CD4-positive, alpha-beta T cell treated with Interleukin-21 for 1 hour (primary cell): Measurements from ENCODE around the gene ABCC11.

Experiments
- DNase-seq: peaks from one replicate; pipeline ENCODE4 v3.0.0-alpha.2; 2020

Gene ABCC11

DNA sequence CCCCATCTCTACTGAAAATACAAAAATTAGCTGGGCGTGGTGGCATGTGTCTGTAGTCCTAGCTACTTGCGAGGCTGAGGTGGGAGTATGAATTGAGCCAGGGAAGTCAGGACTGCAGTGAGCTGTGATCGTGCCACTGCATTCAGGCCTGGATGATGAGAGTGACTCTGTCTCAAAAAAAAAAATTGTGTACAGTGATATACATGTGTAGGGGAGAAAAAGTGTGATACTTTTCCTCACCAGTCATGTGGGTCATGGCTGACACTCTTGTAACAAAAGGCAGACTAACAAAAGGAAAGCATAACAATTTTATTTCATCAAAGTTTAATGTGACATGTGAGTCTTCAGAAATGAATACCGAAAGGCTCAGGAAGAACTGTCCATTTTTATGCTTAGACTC, 89.5 kb downstream of the ABCC11 start:
- no peak for DNase-seq

GRCh38 chr16:48157302-48157701, 90.0 kb downstream of the ABCC11 start:
- DNase-seq, result no peak

DNA sequence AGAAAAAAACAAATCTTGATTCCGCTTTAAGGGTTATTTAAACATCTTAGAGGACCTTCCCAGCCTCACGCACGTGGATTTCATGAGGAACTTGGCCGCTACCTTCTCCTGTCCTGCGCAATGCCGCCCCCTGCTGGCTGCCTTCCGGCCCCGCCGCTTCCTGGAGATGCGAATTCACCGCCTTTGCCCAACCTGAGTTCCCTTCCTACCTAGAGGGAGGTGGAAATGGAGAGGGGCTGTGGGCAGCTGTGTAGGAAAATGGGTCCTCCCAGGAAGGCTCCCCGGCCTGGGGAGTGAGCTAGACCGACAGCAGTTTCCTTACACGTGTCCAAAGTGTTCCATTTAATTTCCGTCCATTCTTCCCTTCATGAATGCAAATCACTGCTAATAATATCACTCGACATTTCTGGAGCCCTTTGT, 90.5 kb downstream of the ABCC11 start:
- DNase-seq, result peak; percentile 73

DNA sequence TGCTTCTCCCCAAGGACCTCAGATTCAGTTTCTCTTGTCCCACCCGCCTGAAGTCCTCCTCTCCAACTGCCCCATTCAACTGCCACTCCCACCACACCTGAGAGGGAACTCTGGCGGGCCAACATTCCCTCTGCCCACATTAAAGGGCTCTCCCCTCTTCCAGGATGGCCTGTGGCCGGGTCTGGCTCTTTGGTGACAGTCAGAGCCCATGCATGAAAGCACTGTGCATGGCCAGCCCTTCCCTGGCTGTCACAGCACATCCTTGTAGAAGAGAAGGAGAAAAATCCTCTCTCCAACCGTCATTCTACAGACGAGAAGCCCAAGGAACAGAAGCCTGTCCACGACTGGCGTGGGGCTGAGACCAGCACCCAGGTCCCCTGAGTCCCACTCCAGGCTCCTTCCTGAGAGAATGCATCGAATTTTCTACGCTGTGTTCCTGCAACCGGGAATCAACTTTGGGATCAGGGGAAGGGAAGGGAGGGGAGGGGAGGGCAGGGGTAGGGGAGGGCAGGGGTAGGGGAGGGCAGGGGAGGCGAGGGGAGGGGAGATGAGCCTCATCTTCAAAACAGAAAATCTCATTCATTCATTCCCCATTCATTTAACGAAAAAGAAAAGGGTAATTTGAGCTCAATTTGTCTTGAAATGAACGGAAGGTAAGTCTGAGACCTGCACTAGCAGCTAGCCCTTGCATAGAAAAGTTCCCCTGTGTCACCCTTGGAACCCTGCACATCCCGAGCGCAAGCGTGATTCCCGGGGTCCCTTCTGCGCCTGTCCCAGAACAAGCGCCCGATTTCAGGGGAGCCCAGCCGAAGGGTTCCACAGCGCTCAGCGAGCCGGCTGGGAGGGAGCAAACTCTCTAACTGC, 91.2 kb downstream of the ABCC11 start, which contains the start of gene ABCC12:
Gene ABCC12 (minus strand): TSS at position 68 of the 864 bp plus-strand sequence. CDS start 9,569 bp downstream, outside the sequence.
- DNase-seq, result no peak

- DNase-seq, result no peak
These were observed 93.6 kb downstream of the ABCC11 start for GRCh38 chr16:48153774-48154173.

DNA sequence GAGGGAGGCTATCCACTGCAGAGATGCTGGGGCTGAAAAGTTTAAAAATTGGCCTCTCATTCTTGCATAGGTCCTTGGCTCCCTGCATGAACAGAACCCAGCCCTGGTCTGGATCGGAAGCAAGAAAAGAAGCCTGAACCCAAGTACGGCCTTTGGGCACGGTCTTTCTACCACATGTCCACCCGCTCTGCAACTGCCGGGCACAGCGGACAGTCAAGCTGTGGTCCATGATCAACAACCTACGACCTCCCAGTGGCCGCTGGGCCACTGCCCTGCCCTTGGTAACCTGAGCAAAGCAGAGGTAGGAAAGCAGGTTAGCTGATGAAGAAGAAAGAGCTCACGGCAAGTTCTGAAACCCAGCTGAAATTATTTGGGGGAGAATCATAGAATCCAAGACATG, 95.1 kb downstream of the ABCC11 start:
- DNase-seq, result no peak

- DNase-seq, result no peak
These were observed 96.6 kb downstream of the ABCC11 start for GRCh38 chr16:48150707-48151106.

- DNase-seq, result no peak
These were observed 100.6 kb downstream of the ABCC11 start for GRCh38 chr16:48146710-48147109.

DNA sequence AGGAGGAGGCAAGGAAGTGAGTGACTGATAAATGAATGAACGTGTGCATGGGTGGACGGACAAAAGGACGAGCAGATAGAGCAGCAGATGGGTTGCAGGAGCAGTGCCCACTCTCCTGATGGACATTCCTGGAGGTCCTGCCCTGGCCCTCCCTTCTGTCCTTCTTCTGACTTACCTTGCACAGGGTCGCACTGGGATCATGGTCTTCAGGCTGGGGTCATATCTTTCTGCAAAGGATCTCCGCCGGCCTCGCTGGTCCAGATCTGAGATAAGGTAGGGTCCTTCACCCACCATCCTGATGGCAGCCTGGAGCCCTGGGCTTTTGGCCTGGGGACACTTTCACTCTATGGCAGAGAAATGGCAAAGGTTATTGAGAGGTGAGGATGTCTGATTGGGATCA, 101.2 kb downstream of the ABCC11 start:
- no peak for DNase-seq

DNA sequence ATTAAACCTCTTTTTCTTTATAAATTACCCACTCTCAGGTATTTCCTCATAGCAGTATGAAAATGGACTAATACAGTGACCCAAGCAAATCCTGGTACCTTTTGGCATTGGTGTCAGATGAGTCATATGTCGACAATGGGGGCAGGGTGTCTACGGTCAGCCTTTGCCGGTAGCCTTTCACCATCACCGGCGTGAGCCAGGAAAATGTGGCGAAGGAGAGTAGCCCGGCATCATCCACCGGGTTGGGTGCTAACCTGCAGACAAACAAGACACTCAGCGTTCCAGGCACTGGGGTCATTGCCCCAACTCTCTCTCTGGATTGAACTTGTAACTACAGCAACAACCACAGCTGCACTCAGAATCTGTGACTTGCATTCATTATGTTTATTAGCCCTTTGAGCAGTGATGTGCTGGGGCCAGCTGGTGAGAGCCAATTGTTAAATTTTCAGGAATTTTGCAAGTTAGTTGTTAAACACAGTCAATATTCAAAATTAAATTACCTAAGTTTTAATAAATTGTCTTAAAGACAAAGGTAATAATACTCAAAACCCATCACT, 103.4 kb downstream of the ABCC11 start:
- no peak for DNase-seq

DNA sequence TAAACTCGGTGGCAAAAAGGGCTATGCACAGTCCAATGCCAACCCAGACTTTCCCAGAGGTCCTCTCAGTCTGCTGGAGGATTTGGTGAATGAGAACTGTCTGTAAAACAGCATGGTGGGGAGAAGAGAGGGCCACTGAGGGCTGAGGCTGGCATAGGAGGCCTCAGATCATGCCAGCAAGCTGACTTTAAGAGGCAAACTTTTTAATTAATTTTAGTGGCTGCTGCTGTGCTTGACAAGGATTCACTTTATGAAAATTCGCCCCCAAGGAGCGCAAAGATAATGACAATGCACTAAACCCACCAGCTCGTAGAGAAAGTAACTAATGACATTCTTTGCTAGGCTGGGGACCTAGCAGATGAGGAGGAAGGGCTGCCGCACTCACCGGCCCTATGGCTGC, 106.5 kb downstream of the ABCC11 start:
- no peak for DNase-seq

DNA sequence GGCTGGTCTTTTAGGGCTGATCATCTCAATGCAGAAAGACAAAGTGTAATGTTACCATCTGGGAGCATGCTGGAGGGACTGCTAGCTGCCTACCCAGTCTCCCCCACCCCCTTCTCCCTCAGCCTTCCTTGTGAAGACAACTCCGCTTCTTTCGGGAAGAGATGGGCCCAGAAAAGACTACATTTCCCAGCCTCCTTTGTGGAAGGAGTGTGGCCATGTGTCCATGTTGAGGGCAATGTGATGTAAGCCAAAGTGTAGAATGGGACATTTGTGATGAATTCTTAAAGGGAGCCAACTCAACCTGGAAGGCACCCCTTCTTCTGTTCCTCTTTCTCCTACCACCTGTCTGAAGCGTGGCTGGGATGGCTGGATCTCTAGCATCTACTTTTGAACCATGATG, 107.8 kb downstream of the ABCC11 start:
- DNase-seq, result no peak

GRCh38 chr16:48138543-48138942, 108.8 kb downstream of the ABCC11 start:
- DNase-seq, result no peak

DNA sequence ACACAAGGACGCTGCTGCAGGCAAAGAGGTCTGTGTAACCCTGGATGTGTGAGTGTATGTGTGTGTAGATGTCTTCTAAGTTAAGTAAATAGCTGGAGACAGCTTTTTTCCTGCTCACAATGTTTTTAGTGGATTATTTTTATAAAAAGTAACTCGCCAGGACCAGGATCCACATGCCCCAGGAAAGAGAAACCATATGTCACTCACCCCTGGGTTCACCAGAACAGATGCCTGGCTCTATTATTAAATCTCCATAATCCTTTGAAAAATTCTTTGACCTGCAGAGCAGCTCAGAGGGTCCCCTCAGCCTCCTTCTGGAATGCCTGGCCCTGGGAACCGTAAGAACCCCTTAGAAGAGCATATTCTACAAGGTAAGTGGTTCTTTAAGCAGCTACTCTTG, 109.5 kb downstream of the ABCC11 start:
- no peak for DNase-seq

GRCh38 chr16:48136547-48137360, 110.6 kb downstream of the ABCC11 start:
- no peak for DNase-seq

- DNase-seq, result no peak
These were observed 113.7 kb downstream of the ABCC11 start for GRCh38 chr16:48133455-48134211.

DNA sequence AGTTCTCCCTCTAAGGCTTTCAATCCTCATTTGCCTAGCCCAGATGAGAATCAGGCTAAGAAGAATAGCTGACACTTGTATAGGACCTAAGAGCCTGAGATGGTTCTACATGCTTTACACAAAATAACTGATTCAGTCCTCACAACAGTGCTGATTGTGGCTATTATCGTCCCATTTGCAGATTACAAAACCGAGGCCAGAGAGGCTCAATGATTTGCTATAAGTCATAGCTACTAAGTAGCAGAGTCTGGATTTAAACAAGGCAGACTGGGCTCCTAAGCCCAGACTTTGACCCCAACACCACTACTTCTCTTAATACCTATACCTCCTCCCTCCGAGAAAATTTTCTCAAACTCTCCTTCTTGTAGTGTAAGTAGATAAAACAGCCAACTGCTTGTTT, 114.6 kb downstream of the ABCC11 start:
- DNase-seq, result no peak

- no peak for DNase-seq
These were observed 116.0 kb downstream of the ABCC11 start for GRCh38 chr16:48131201-48131935.

DNA sequence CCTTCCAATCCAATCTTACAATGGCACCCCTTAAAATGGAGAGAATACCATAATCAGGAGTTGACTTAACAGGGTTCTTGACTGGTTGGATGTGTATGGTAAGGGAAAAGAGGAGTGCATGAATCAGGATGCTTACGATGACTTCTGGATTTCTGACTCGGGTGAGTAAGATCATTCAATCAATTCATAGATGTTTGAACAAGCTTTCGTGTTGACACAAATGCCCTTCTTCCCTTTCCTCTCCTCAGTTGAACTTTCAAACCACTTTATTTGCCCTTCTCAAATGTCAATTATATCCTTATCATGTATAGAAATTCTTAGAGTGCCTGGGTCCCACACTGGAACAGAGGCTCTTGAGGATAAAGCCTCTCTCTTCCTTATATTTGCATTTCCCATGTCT, 117.4 kb downstream of the ABCC11 start:
- DNase-seq, result no peak

GRCh38 chr16:48128769-48129168, 118.6 kb downstream of the ABCC11 start:
- DNase-seq, result no peak

DNA sequence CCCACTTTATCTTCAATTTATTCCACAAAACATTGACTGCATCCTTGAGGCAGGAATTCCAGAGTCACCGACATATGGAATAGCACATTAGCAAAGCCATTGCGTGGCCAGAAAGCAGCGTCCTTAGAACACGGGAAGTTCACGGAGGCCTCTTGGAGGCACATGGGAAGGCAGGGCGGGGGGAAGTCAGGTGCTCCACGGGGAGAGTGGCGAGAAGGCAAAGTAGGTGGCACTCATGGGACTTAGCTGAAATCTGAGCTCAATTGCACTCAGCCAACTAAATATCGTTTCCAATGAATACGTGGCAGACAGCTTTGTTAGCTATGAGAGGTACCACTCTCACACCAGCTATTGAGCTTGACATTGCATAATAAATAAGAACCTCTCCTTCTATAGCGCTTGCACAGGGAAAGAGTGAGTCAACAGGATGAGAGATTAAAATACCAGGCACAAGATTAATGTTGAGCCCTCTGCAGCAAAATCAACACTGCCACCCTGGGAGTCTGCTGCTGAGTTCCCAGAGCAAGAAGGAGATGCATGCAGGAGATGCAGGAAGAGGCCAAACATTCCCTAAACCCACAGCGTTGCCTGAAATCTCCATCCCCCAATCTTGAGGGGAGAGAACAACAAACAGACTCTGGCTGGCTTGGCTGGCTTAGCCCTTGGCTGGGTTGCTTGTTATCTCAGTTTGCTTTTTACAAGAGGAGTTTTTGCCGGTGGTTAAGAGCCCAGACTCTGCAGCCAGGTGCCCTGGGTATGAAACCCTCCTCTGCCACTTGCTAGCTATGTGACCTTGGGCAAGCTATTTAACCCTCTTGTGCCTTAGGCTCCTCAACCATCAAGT, 120.3 kb downstream of the ABCC11 start:
- no peak for DNase-seq
